ENCODE measurements around the gene CHST15. TPM values are rescaled to one million over a fixed set of nuclear protein-coding genes. Genes with fewer than 3 reads are reported as not detected.

Gene CHST15
- total and polyA plus RNA-seq, 2 of the 13 experiments (the other 11 are each of a cell fraction or from before 2014, with no cell fraction given): 1.4 to 94.7 TPM

DNA sequence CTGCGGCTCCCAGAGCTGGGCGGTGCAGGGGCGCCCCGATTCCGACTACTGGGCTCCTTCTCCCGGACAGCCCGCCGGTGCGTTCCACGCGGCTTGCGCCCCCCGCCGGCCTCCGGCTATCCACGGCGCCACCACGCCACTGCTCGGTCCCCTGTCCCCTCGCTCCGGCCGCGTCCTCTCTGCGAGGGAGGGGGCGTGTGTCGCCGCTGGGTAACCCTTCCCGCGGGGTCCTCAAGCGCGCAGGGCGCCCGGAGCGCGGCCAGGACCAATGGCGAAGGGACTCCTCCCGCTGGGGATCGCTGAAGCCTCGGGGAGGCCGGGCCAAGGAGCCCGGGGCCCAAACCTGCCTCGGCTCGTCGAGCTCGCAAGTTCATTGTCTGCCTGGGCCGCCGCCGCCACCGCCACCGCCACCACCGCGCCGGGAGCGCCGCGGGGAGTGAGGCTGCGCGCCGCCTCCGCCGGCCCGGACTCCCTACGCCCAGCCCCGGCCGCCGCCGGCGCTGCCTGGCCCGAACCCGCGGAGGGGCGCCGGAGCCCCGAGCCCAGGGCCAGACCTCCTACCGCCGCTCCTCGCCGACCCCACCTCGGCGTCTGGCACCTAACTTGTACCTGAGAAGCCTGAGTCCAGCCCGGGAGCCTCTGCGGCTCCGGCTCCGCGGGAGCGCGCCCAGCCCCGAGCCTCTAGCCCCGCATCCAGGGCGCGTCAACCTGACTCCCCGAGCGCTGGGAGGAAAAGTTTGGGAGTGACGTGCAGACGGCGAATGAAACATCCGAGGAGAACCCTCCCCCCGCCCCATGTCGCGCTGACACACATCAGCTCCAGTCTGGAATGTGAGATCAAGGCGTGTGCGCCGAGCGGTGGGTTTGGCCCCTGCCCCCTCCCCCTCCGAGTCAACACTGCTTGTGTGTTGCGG lies at the start of gene CHST15 (continued):
- TF ChIP-seq, protein P1, sequence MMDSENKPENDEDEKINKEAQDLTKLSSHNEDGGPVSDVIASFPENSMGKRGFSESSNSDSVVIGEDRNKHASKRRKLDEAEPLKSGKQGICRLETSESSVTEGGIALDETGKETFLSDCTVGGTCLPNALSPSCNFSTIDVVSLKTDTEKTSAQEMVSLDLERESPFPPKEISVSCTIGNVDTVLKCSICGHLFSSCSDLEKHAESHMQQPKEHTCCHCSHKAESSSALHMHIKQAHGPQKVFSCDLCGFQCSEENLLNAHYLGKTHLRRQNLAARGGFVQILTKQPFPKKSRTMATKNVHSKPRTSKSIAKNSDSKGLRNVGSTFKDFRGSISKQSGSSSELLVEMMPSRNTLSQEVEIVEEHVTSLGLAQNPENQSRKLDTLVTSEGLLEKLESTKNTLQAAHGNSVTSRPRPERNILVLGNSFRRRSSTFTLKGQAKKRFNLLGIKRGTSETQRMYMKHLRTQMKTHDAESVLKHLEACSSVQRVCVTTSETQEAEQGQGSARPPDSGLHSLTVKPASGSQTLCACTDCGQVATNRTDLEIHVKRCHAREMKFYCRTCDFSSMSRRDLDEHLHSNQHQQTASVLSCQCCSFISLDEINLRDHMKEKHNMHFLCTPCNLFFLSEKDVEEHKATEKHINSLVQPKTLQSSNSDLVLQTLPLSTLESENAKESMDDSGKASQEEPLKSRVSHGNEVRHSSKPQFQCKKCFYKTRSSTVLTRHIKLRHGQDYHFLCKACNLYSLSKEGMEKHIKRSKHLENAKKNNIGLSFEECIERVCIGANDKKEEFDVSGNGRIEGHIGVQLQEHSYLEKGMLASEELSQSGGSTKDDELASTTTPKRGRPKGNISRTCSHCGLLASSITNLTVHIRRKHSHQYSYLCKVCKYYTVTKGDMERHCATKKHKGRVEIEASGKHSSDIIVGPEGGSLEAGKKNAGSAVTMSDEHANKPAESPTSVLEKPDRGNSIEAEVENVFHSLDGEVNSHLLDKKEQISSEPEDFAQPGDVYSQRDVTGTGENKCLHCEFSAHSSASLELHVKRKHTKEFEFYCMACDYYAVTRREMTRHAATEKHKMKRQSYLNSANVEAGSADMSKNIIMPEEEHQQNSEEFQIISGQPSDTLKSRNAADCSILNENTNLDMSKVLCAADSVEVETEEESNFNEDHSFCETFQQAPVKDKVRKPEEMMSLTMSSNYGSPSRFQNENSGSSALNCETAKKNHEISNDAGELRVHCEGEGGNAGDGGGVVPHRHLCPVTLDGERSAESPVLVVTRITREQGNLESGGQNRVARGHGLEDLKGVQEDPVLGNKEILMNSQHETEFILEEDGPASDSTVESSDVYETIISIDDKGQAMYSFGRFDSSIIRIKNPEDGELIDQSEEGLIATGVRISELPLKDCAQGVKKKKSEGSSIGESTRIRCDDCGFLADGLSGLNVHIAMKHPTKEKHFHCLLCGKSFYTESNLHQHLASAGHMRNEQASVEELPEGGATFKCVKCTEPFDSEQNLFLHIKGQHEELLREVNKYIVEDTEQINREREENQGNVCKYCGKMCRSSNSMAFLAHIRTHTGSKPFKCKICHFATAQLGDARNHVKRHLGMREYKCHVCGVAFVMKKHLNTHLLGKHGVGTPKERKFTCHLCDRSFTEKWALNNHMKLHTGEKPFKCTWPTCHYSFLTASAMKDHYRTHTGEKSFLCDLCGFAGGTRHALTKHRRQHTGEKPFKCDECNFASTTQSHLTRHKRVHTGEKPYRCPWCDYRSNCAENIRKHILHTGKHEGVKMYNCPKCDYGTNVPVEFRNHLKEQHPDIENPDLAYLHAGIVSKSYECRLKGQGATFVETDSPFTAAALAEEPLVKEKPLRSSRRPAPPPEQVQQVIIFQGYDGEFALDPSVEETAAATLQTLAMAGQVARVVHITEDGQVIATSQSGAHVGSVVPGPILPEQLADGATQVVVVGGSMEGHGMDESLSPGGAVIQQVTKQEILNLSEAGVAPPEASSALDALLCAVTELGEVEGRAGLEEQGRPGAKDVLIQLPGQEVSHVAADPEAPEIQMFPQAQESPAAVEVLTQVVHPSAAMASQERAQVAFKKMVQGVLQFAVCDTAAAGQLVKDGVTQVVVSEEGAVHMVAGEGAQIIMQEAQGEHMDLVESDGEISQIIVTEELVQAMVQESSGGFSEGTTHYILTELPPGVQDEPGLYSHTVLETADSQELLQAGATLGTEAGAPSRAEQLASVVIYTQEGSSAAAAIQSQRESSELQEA (CRISPR knock-in tag; IDR thresholded peaks at IDR 0.05; ENCODE audit: not compliant biosample characterization): no peak
- peak; percentile 39; the same call in 1 of the 2 replicates for TF ChIP-seq KDM1A (CRISPR knock-in tag; IDR thresholded peaks at IDR 0.05)
- TF ChIP-seq, protein P2, sequence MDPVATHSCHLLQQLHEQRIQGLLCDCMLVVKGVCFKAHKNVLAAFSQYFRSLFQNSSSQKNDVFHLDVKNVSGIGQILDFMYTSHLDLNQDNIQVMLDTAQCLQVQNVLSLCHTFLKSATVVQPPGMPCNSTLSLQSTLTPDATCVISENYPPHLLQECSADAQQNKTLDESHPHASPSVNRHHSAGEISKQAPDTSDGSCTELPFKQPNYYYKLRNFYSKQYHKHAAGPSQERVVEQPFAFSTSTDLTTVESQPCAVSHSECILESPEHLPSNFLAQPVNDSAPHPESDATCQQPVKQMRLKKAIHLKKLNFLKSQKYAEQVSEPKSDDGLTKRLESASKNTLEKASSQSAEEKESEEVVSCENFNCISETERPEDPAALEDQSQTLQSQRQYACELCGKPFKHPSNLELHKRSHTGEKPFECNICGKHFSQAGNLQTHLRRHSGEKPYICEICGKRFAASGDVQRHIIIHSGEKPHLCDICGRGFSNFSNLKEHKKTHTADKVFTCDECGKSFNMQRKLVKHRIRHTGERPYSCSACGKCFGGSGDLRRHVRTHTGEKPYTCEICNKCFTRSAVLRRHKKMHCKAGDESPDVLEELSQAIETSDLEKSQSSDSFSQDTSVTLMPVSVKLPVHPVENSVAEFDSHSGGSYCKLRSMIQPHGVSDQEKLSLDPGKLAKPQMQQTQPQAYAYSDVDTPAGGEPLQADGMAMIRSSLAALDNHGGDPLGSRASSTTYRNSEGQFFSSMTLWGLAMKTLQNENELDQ (CRISPR knock-in tag; IDR thresholded peaks at IDR 0.05; ENCODE audit: borderline replicate concordance): no peak
- TF ChIP-seq ARNT2 (CRISPR knock-in tag; IDR thresholded peaks at IDR 0.05; ENCODE audit: low read depth): 0 out of 2 replicates have a peak, but pooled peaks have one; percentile 14
- TF ChIP-seq, protein P3, sequence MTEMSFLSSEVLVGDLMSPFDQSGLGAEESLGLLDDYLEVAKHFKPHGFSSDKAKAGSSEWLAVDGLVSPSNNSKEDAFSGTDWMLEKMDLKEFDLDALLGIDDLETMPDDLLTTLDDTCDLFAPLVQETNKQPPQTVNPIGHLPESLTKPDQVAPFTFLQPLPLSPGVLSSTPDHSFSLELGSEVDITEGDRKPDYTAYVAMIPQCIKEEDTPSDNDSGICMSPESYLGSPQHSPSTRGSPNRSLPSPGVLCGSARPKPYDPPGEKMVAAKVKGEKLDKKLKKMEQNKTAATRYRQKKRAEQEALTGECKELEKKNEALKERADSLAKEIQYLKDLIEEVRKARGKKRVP (CRISPR knock-in tag; IDR thresholded peaks at IDR 0.05): no peak
- no peak for TF ChIP-seq ZNF766 (CRISPR knock-in tag; IDR thresholded peaks at IDR 0.05; ENCODE audit: borderline replicate concordance)
- no peak for TF ChIP-seq JARID2 (CRISPR knock-in tag; IDR thresholded peaks at IDR 0.05; ENCODE audit: insufficient replicate concordance)
- peak; percentile 86 for TF ChIP-seq RARA (CRISPR knock-in tag; IDR thresholded peaks at IDR 0.05)
- no peak for TF ChIP-seq ZNF607 (CRISPR knock-in tag; IDR thresholded peaks at IDR 0.05; ENCODE audit: borderline replicate concordance)
- TF ChIP-seq, protein P4, sequence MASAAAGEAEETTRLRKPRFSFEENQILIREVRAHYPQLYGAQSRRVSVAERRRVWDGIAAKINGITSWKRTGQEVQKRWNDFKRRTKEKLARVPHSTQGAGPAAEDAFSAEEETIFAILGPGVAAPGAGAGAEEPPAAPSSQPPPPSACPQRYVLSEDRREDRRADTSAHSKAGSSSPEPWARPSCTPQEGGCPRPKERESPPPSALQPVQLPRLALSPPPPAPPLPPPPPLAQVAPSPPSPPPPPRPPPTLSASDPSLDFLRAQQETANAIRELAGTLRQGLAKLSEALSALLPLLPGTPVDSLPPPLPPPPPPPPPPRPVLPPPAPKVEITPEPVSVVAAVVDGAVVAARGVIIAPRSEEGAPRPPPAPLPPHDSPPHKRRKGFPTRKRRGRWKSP (CRISPR knock-in tag; IDR thresholded peaks at IDR 0.05): 0 out of 2 replicates have a peak, but pooled peaks have one; percentile 16
- no peak for TF ChIP-seq RBM22 (optimal IDR thresholded peaks at IDR 0.05; ENCODE audit: low read length)
- TF ChIP-seq, protein P5, sequence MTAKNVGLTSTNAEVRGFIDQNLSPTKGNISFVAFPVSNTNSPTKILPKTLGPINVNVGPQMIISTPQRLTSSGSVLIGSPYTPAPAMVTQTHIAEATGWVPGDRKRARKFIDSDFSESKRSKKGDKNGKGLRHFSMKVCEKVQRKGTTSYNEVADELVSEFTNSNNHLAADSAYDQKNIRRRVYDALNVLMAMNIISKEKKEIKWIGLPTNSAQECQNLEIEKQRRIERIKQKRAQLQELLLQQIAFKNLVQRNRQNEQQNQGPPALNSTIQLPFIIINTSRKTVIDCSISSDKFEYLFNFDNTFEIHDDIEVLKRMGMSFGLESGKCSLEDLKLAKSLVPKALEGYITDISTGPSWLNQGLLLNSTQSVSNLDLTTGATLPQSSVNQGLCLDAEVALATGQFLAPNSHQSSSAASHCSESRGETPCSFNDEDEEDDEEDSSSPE (CRISPR knock-in tag; IDR thresholded peaks at IDR 0.05): no peak
- no peak for TF ChIP-seq NFE2 (CRISPR knock-in tag; IDR thresholded peaks at IDR 0.05)

All from HepG2 (cell line).